CD14-positive monocyte (primary cell): ENCODE measurements around the gene TMA7B. TPM values are rescaled to one million over a fixed set of nuclear protein-coding genes. Genes with fewer than 3 reads are reported as not detected.

Source experiments
- DNase-seq, 3 donors: peaks; one replicate each; pipeline ENCODE4 v3.0.0-alpha.2; 2011 to 2022
- H2AFZ ChIP-seq: 2 replicates; pipeline ENCODE4 v1.6.0; 2012; ENCODE audit warnings: mild to moderate bottlenecking, low read depth, low read length, inconsistent platforms; ENCODE audit not compliant: insufficient read depth, poor library complexity, severe bottlenecking
- H3K27ac ChIP-seq, 2 donors: 1 replicate in 1 of 2; 2 replicates in 1 of 2; pipeline ENCODE4 v1.5.1; 2012 to 2013; ENCODE audit warnings: low read length in 2 of 2, control low read depth in 1 of 2, inconsistent platforms in 1 of 2, low read depth in 1 of 2, mild to moderate bottlenecking in 1 of 2
- H3K27me3 ChIP-seq, 2 donors: one replicate each; pipeline versions ENCODE4 v1.6.0 to v1.6.1; 2011 to 2013; ENCODE audit warnings: low read length in 2 of 2; ENCODE audit not compliant: control insufficient read depth in 2 of 2, insufficient read depth in 2 of 2
- H3K36me3 ChIP-seq, 2 donors: replicated peaks in 1 of 2; 1 replicate in 1 of 2; 2 replicates in 1 of 2; pipeline versions ENCODE4 v1.5.1 to v1.6.1; 2012 to 2013; ENCODE audit warnings: low read length in 2 of 2, control low read depth in 1 of 2, inconsistent platforms in 1 of 2, mild to moderate bottlenecking in 1 of 2; ENCODE audit not compliant: insufficient read depth in 2 of 2, control insufficient read depth in 1 of 2
- H3K4me1 ChIP-seq, 2 donors: 1 replicate in 1 of 2; 2 replicates in 1 of 2; pipeline versions ENCODE4 v1.5.1 to v1.6.1; 2012 to 2013; ENCODE audit warnings: low read length in 2 of 2, control low read depth in 1 of 2, inconsistent platforms in 1 of 2, mild to moderate bottlenecking in 1 of 2, moderate library complexity in 1 of 2; ENCODE audit not compliant: insufficient read depth in 2 of 2, control insufficient read depth in 1 of 2
- H3K4me2 ChIP-seq: replicated peaks from 2 replicates; pipeline ENCODE3; 2012; ENCODE audit warnings: low read length, moderate library complexity, mild to moderate bottlenecking; ENCODE audit not compliant: poor library complexity, severe bottlenecking; ENCODE audit errors: extremely low read depth
- H3K4me3 ChIP-seq, 3 experiments: fragments of 200-600 bp in 1 of 3; sonication (generic) in 1 of 3; replicated peaks in 1 of 3; 1 replicate in 2 of 3; 2 replicates in 1 of 3; pipeline ENCODE4 v1.5.1; 2011 to 2013; ENCODE audit warnings: low read length in 3 of 3, mild to moderate bottlenecking in 3 of 3, control low read depth in 2 of 3, low read depth in 2 of 3, inconsistent platforms in 1 of 3, moderate library complexity in 1 of 3
- H3K79me2 ChIP-seq: 2 replicates; pipeline ENCODE4 v1.6.0; 2012; ENCODE audit warnings: mild to moderate bottlenecking, control low read depth, inconsistent platforms, low read length, moderate library complexity; ENCODE audit not compliant: insufficient read depth
- H3K9ac ChIP-seq: 2 replicates; pipeline ENCODE4 v1.6.0; 2017; ENCODE audit warnings: low read length, mild to moderate bottlenecking; ENCODE audit not compliant: insufficient read depth, poor library complexity, severe bottlenecking
- H3K9me3 ChIP-seq, 2 donors: replicated peaks in 1 of 2; 1 replicate in 1 of 2; 2 replicates in 1 of 2; pipeline versions ENCODE4 v1.5.1 to v1.6.1; 2012 to 2013; ENCODE audit warnings: low read length in 2 of 2, control low read depth in 1 of 2; ENCODE audit not compliant: control insufficient read depth in 1 of 2, insufficient read depth in 1 of 2
- H4K20me1 ChIP-seq: 2 replicates; pipeline ENCODE4 v1.6.0; 2012; ENCODE audit warnings: mild to moderate bottlenecking, low read length, control low read depth, moderate library complexity; ENCODE audit not compliant: insufficient read depth
- H3K27ac Mint-ChIP-seq, 7 donors: one replicate each; pipeline ENCODE4 v1.8.0; 2020; ENCODE audit warnings: mild to moderate bottlenecking in 7 of 7, mixed read lengths in 7 of 7, moderate library complexity in 6 of 7, inconsistent platforms in 2 of 7
- H3K27me3 Mint-ChIP-seq, 3 donors: one replicate each; pipeline ENCODE4 v1.8.0; 2021 to 2022; ENCODE audit warnings: low read depth in 3 of 3, mild to moderate bottlenecking in 3 of 3, mixed read lengths in 3 of 3, moderate library complexity in 3 of 3, inconsistent platforms in 1 of 3
- H3K36me3 Mint-ChIP-seq, 2 donors: one replicate each; pipeline ENCODE4 v1.8.0; 2020; ENCODE audit warnings: mixed read lengths in 2 of 2, inconsistent platforms in 1 of 2, mild to moderate bottlenecking in 1 of 2
- H3K4me1 Mint-ChIP-seq: one replicate; pipeline ENCODE4 v1.8.0; 2020; ENCODE audit warnings: mild to moderate bottlenecking, mixed read lengths
- H3K4me3 Mint-ChIP-seq, 2 donors: one replicate each; pipeline ENCODE4 v1.8.0; 2020; ENCODE audit warnings: mild to moderate bottlenecking in 2 of 2, mixed read lengths in 2 of 2, moderate library complexity in 1 of 2
- H3K9me3 Mint-ChIP-seq, 7 donors: one replicate each; pipeline ENCODE4 v1.8.0; 2020 to 2022; ENCODE audit warnings: mixed read lengths in 7 of 7, mild to moderate bottlenecking in 6 of 7, moderate library complexity in 6 of 7, inconsistent platforms in 2 of 7
- WGBS: methylation state at CpG from one replicate; pipeline ENCODE4 v1.1.5; 2013; ENCODE audit warnings: missing lambda C conversion rate; ENCODE audit not compliant: insufficient coverage; 5-methylcytosine and 5-hydroxymethylcytosine counted together
- intact Hi-C, 2 donors: fragments of 100-400 bp; cut with micrococcal nuclease; formaldehyde crosslinking; loops; one replicate each; pipeline versions ENCODE4 v1.15.0 to v1.15.1; 2023
- polyA plus RNA-seq, 3 donors: library from polyadenylated mRNA; depleted of rRNA in 1 of 3; unstranded in 2 of 3; stranded (reverse) in 1 of 3; fragments of 300-500 nt in 2 of 3; fragments of >200 nt in 1 of 3; fragmentation: Illumina TruSeq in 2 of 3; gene quantifications; 1 replicate in 2 of 3; 2 replicates in 1 of 3; pipeline ENCODE4 v1.2.3, GENCODE V29; 2012 to 2021
- TF ChIP-seq, protein P1 (sequence below): fragments of 200-600 bp; IDR thresholded peaks from one replicate; pipeline ENCODE4 v1.8.0; 2022; ENCODE audit warnings: antibody characterized with exemption, mild to moderate bottlenecking

Gene TMA7B
- polyA plus RNA-seq, 3 donors = 0.13 TPM; not detected in 2

DNA sequence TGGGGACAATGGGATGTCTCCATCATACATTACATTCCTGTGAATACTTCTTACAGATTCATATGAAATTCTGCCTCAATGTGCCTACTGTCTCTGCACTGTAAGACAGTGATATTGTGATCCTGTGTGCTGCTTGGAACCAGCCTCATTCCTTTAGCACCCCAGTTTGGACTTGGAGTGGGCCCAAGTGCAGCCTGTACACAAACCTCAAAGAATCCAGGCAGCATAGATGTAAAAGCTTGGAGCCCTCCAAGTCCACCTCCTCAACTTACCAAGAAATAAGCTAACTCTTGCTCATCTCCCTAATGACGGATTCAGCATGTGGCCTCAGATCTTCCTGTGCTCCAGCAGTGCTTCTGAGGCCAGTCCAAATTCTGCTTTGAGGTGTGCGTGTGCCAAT, 34.9 kb upstream of the TMA7B start:
- H3K4me2 ChIP-seq = no peak overlapping the region
- no peaks in the 10 kb centered on the region for H3K36me3 Mint-ChIP-seq
- no peaks in the 10 kb centered on the region for H3K79me2 ChIP-seq
- H3K27me3 Mint-ChIP-seq = peaks cover 0 to 5% (median under 1%) of the 10 kb centered on the region in 3 donors
- H3K4me3 ChIP-seq = no peak overlapping the region
- no peak overlapping the region for H3K27ac Mint-ChIP-seq
- WGBS = no CpG with 5 or more reads among the region's 2 CpGs
- H3K27ac ChIP-seq = no peak overlapping the region
- H3K4me1 Mint-ChIP-seq = peaks cover 27% of the 10 kb centered on the region
- no peaks in the 10 kb centered on the region for H3K9me3 ChIP-seq
- H3K4me3 Mint-ChIP-seq = no peak overlapping the region
- no peak overlapping the region for H2AFZ ChIP-seq
- TF ChIP-seq, protein P1, sequence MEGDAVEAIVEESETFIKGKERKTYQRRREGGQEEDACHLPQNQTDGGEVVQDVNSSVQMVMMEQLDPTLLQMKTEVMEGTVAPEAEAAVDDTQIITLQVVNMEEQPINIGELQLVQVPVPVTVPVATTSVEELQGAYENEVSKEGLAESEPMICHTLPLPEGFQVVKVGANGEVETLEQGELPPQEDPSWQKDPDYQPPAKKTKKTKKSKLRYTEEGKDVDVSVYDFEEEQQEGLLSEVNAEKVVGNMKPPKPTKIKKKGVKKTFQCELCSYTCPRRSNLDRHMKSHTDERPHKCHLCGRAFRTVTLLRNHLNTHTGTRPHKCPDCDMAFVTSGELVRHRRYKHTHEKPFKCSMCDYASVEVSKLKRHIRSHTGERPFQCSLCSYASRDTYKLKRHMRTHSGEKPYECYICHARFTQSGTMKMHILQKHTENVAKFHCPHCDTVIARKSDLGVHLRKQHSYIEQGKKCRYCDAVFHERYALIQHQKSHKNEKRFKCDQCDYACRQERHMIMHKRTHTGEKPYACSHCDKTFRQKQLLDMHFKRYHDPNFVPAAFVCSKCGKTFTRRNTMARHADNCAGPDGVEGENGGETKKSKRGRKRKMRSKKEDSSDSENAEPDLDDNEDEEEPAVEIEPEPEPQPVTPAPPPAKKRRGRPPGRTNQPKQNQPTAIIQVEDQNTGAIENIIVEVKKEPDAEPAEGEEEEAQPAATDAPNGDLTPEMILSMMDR = no peak
- H3K9me3 Mint-ChIP-seq = no peaks in the 10 kb centered on the region
- H3K4me1 ChIP-seq = peaks cover 23 to 32% of the 10 kb centered on the region in 2 donors
- H3K36me3 ChIP-seq = no peaks in the 10 kb centered on the region
- H4K20me1 ChIP-seq = no peaks in the 10 kb centered on the region
- H3K9ac ChIP-seq = no peak overlapping the region
- H3K27me3 ChIP-seq = no peaks in the 10 kb centered on the region
- intact Hi-C loops = no loop called here
- no peak for DNase-seq

DNA sequence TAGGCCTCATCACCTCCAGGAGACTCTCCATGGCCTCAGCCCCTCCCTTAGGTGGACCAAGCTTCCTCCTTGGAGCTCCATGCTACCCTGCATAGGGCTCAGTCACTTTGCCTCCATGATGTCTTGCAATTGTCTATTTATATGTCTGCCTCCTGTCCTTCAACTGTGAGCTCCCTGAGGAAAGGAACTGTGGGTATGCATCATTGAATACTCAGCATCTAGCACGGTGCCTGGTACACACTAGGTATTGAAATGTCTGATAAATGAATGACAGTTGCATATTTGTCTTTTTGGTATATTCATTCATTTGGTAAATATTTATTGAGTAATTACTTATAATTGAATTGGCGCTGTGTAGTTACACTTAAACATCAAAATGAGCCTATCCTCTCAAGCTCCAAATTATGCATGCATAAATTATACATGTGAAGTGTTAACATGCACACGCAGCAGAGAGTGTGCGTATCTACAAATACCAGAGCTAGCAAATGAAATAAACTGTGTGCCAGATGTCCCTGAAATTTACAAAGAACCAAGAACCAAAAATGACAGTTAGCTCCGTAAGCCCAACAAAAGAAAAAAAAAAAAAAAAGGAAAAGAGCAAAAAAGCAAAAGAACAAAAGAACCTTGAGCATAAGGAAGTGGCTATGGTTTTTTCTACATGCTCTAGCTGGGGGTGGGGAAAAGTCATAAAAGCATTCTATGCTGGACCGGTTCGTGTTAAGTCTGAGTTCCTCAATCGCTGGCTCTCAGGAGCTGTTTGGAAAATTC, 34.1 kb upstream of the TMA7B start:
- H3K4me1 ChIP-seq = peaks cover 29 to 38% of the 10 kb centered on the region in 2 donors
- no peak overlapping the region for H2AFZ ChIP-seq
- no peak overlapping the region for H3K9ac ChIP-seq
- TF ChIP-seq, protein P1 = no peak
- H3K9me3 Mint-ChIP-seq = no peaks in the 10 kb centered on the region
- H3K4me3 ChIP-seq = no peak overlapping the region
- no peak for DNase-seq
- no peak overlapping the region for H3K4me3 Mint-ChIP-seq
- H3K9me3 ChIP-seq = no peaks in the 10 kb centered on the region
- peaks cover 27% of the 10 kb centered on the region for H3K4me1 Mint-ChIP-seq
- H3K27ac ChIP-seq = no peak overlapping the region
- no peaks in the 10 kb centered on the region for H3K36me3 Mint-ChIP-seq
- H3K4me2 ChIP-seq = no peak overlapping the region
- H3K36me3 ChIP-seq = no peaks in the 10 kb centered on the region
- H3K27me3 Mint-ChIP-seq = peaks cover 0 to 5% (median 0%) of the 10 kb centered on the region in 3 donors
- no peaks in the 10 kb centered on the region for H4K20me1 ChIP-seq
- no peak overlapping the region for H3K27ac Mint-ChIP-seq
- 36% methylated on average over 5 of the region's 8 CpGs for WGBS
- no peaks in the 10 kb centered on the region for H3K27me3 ChIP-seq
- intact Hi-C loops = no loop called here
- no peaks in the 10 kb centered on the region for H3K79me2 ChIP-seq
